ENCODE results near the gene ELP1. TPM values are rescaled to one million over a fixed set of nuclear protein-coding genes. Genes with fewer than 3 reads are reported as not detected.
"Not testable (repeated sequence)": the region's sequence is repeated elsewhere in the genome, so short reads cannot be mapped to it uniquely, and the experiment has no call there.

The ELP1 gene
- total RNA-seq, 1 donor from 2014 or later: 23.2 TPM

DNA sequence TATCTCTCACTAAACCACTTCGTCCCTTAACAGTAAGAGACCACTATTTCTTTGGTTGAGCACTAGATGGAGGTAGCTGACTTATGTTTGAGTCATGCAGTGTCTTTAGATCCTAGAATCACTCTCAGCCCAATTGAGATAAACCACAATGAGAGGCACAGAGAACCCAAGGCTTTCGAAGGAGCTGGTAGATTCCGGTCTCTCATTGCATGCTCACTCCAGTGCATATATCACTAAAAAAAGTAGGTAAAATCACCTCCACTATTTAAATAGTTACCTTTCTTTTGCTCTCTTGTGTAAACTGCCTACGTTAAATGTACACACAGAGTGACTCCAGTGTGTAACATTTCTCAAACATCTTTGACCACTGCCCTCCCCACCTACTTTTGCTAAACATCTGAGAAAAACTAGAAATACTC lies 44.3 kb downstream of the ELP1 start:
- no peak overlapping the region for H3K27ac Mint-ChIP-seq (ENCODE audit: unreplicated experiment)
- peaks cover 2% of the 10 kb centered on the region for H3K4me1 Mint-ChIP-seq (ENCODE audit: unreplicated experiment)
- no peak overlapping the region for H3K4me3 Mint-ChIP-seq (ENCODE audit: unreplicated experiment)
- no peaks in the 10 kb centered on the region for H3K9me3 Mint-ChIP-seq (ENCODE audit: unreplicated experiment)
- H3K36me3 Mint-ChIP-seq (ENCODE audit: low read depth, unreplicated experiment): peaks cover 26% of the 10 kb centered on the region
- H3K27me3 Mint-ChIP-seq (ENCODE audit: unreplicated experiment): no peaks in the 10 kb centered on the region
- no peak for DNase-seq (ENCODE audit: low spot score)
- TF ChIP-seq, protein P1, sequence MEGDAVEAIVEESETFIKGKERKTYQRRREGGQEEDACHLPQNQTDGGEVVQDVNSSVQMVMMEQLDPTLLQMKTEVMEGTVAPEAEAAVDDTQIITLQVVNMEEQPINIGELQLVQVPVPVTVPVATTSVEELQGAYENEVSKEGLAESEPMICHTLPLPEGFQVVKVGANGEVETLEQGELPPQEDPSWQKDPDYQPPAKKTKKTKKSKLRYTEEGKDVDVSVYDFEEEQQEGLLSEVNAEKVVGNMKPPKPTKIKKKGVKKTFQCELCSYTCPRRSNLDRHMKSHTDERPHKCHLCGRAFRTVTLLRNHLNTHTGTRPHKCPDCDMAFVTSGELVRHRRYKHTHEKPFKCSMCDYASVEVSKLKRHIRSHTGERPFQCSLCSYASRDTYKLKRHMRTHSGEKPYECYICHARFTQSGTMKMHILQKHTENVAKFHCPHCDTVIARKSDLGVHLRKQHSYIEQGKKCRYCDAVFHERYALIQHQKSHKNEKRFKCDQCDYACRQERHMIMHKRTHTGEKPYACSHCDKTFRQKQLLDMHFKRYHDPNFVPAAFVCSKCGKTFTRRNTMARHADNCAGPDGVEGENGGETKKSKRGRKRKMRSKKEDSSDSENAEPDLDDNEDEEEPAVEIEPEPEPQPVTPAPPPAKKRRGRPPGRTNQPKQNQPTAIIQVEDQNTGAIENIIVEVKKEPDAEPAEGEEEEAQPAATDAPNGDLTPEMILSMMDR (IDR thresholded peaks at IDR 0.05; ENCODE audit: unreplicated experiment): no peak

DNA sequence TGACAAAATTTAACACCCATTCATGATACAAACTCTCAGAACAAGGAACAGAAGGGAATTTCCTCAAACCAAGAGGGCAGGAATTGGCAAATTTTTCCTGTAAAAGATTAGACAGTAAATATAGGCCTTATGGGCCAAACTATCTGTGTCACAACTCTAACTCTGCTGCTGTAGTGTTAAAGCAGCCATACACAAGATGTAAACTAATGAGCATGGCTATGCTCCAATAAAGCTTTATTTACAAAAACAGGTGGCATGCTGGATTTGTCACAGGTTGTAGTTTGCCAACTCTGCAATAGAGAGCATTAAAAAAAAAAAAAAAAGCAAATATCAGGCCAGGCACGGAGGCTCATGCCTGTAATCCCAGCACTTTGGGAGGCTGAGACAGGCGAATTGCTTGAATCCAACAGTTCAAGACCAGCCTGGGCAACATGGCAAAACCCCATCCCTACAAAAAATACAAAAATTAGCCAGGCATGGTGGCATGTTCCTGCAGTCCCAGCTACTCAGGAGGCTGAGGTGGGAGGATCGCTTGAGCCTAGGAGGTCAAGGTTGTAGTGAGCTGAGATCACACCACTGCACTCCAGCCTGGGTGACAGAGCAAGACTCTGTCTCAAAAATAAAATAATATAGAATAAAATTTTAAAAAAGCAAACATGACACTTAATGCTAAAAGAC lies 47.2 kb downstream of the ELP1 start:
- H3K9me3 Mint-ChIP-seq (ENCODE audit: unreplicated experiment); H3K4me3 Mint-ChIP-seq (ENCODE audit: unreplicated experiment); H3K4me1 Mint-ChIP-seq (ENCODE audit: unreplicated experiment); H3K27me3 Mint-ChIP-seq (ENCODE audit: unreplicated experiment); DNase-seq (ENCODE audit: low spot score); H3K27ac Mint-ChIP-seq (ENCODE audit: unreplicated experiment): not testable (repeated sequence)
- H3K36me3 Mint-ChIP-seq (ENCODE audit: low read depth, unreplicated experiment): peaks cover 22% of the 10 kb centered on the region

GRCh38 chr9:108885643-108886348 lies 48.1 kb downstream of the ELP1 start:
- Mint-ChIP-seq H3K27ac (ENCODE audit: unreplicated experiment) (no peak overlapping the region), H3K4me1 (ENCODE audit: unreplicated experiment) (no peaks in the 10 kb centered on the region)
- DNase-seq (ENCODE audit: low spot score): no peak

GRCh38 chr9:108884701-108885100 lies 49.2 kb downstream of the ELP1 start:
- Mint-ChIP-seq H3K36me3 (ENCODE audit: low read depth, unreplicated experiment) (peaks cover 14% of the 10 kb centered on the region), H3K27me3 (ENCODE audit: unreplicated experiment) (no peaks in the 10 kb centered on the region), H3K4me3 (ENCODE audit: unreplicated experiment) (no peak overlapping the region), H3K9me3 (ENCODE audit: unreplicated experiment) (no peaks in the 10 kb centered on the region), H3K27ac (ENCODE audit: unreplicated experiment) (no peak overlapping the region), H3K4me1 (ENCODE audit: unreplicated experiment) (no peaks in the 10 kb centered on the region)
- no peak for DNase-seq (ENCODE audit: low spot score)
- TF ChIP-seq, protein P1 (IDR thresholded peaks at IDR 0.05; ENCODE audit: unreplicated experiment): no peak

More at GRCh38 chr9:108885643-108886348, 48.1 kb downstream of the ELP1 start:
- Mint-ChIP-seq H3K9me3 (ENCODE audit: unreplicated experiment) (no peaks in the 10 kb centered on the region), H3K27me3 (ENCODE audit: unreplicated experiment) (no peaks in the 10 kb centered on the region), H3K4me3 (ENCODE audit: unreplicated experiment) (no peak overlapping the region), H3K36me3 (ENCODE audit: low read depth, unreplicated experiment) (peaks cover 18% of the 10 kb centered on the region)
- TF ChIP-seq, protein P1 (IDR thresholded peaks at IDR 0.05; ENCODE audit: unreplicated experiment): no peak

GRCh38 chr9:108883085-108883484 lies 50.8 kb downstream of the ELP1 start:
- H3K27ac Mint-ChIP-seq (ENCODE audit: unreplicated experiment): no peak overlapping the region
- TF ChIP-seq, protein P1 (IDR thresholded peaks at IDR 0.05; ENCODE audit: unreplicated experiment): no peak
- no peak for DNase-seq (ENCODE audit: low spot score)
- H3K4me3 Mint-ChIP-seq (ENCODE audit: unreplicated experiment): no peak overlapping the region
- peaks cover 23% of the 10 kb centered on the region for H3K36me3 Mint-ChIP-seq (ENCODE audit: low read depth, unreplicated experiment)
- H3K27me3 Mint-ChIP-seq (ENCODE audit: unreplicated experiment): no peaks in the 10 kb centered on the region
- no peaks in the 10 kb centered on the region for H3K9me3 Mint-ChIP-seq (ENCODE audit: unreplicated experiment)
- H3K4me1 Mint-ChIP-seq (ENCODE audit: unreplicated experiment): no peaks in the 10 kb centered on the region
